HCT116 (cell line): Measurements from ENCODE around the gene SMARCE1. TPM values are rescaled to one million over a fixed set of nuclear protein-coding genes. Genes with fewer than 3 reads are reported as not detected.

Experiments
- ATAC-seq: fragments of 200-7000 bp; cut with Tn5 transposase; 2 replicates; pipeline ENCODE4 v1.9.1; 2020; ENCODE audit warnings: mild to moderate bottlenecking, moderate library complexity
- BruUV-seq: library from RNA; stranded (reverse); fragments of 400-500 nt; replicated peaks from 2 replicates; lab custom pipeline; 2021; lab: Mats Ljungman, UMichigan
- CTCF ChIA-PET: fragments of 300-600 bp; sonication (Branson Sonifier 250); formaldehyde crosslinking; loops from one replicate; lab custom pipeline; 2021; ENCODE audit warnings: antibody characterized with exemption; lab: Charles Lee
- POLR2A ChIA-PET: fragments of 300-600, 350-600 bp; sonication (Branson Sonifier 250); formaldehyde crosslinking; loops from one replicate; lab custom pipeline; 2021; ENCODE audit warnings: antibody characterized with exemption; lab: Charles Lee
- RAD21 ChIA-PET, 2 experiments: fragments of 300-600 bp; sonication (Branson Sonifier 250); formaldehyde crosslinking; loops; one replicate each; lab custom pipeline; 2023; ENCODE audit warnings: low total read pairs in 2 of 2; ENCODE audit not compliant: uncharacterized antibody in 2 of 2, unreplicated experiment in 2 of 2, low non-redundant PET in 1 of 2; lab: Charles Lee
- DNase-seq: peaks from one replicate; pipeline ENCODE4 v3.0.0-alpha.2; 2010; ENCODE audit warnings: low read depth, low spot score
- H2AFZ ChIP-seq: fragments of 200-600 bp; shearing (Covaris generic), sonication (generic); 2 replicates; pipeline ENCODE4 v1.6.1; 2017; ENCODE audit warnings: low read depth, mixed run types, mixed read lengths, antibody characterized with exemption, low read length; ENCODE audit not compliant: poor library complexity, severe bottlenecking
- H3K27ac ChIP-seq: 2 replicates; pipeline ENCODE4 v1.5.1; 2012; ENCODE audit warnings: low read depth, low read length
- H3K27me3 ChIP-seq: fragments of 200-600 bp; sonication (generic); 2 replicates; pipeline ENCODE4 v1.6.1; 2016; ENCODE audit warnings: mixed run types, low read length, mixed read lengths; ENCODE audit not compliant: insufficient read depth
- H3K36me3 ChIP-seq, 2 experiments: fragments of 200-500 bp in 1 of 2; fragments of 200-600 bp in 1 of 2; sonication (Bioruptor generic) in 1 of 2; sonication (generic) in 1 of 2; 2 replicates each; pipeline versions ENCODE4 v1.5.1 to v1.6.1; 2014 to 2016; ENCODE audit warnings: low read length in 2 of 2, inconsistent platforms in 1 of 2, mixed read lengths in 1 of 2, mixed run types in 1 of 2; ENCODE audit not compliant: insufficient read depth in 2 of 2, control insufficient read depth in 1 of 2
- H3K4me1 ChIP-seq, 2 experiments: fragments of 200-600 bp in 1 of 2; sonication (generic) in 1 of 2; 2 replicates each; pipeline versions ENCODE4 v1.5.1 to v1.6.1; 2012 to 2017; ENCODE audit warnings: low read length in 2 of 2, inconsistent platforms in 1 of 2, mild to moderate bottlenecking in 1 of 2, mixed read lengths in 1 of 2, mixed run types in 1 of 2, moderate library complexity in 1 of 2; ENCODE audit not compliant: insufficient read depth in 2 of 2, control insufficient read depth in 1 of 2
- H3K4me2 ChIP-seq: fragments of 200-600 bp; sonication (generic); 2 replicates; pipeline ENCODE4 v1.6.1; 2017; ENCODE audit warnings: mixed run types, low read length, mixed read lengths
- H3K4me3 ChIP-seq, 2 experiments: fragments of 200-600 bp in 1 of 2; sonication (generic) in 1 of 2; replicated peaks in 1 of 2; 2 replicates each; pipeline ENCODE4 v1.5.1; 2011 to 2016; ENCODE audit warnings: low read length in 2 of 2, control low read depth in 1 of 2, low read depth in 1 of 2, mild to moderate bottlenecking in 1 of 2, mixed read lengths in 1 of 2, mixed run types in 1 of 2
- H3K79me2 ChIP-seq: fragments of 200-600 bp; sonication (generic); 2 replicates; pipeline ENCODE4 v1.6.1; 2017; ENCODE audit warnings: mild to moderate bottlenecking, mixed run types, low read length, moderate library complexity, mixed read lengths; ENCODE audit not compliant: insufficient read depth
- H3K9ac ChIP-seq: fragments of 200-600 bp; sonication (generic); 2 replicates; pipeline ENCODE4 v1.6.1; 2016; ENCODE audit warnings: low read length, mixed read lengths
- H3K9me2 ChIP-seq: fragments of 200-600 bp; sonication (generic), shearing (Covaris generic); 2 replicates; pipeline ENCODE4 v1.6.1; 2017; ENCODE audit warnings: mixed run types, mild to moderate bottlenecking, moderate library complexity; ENCODE audit not compliant: insufficient read depth
- H3K9me3 ChIP-seq, 2 experiments: fragments of 200-500 bp in 1 of 2; fragments of 200-600 bp in 1 of 2; sonication (Bioruptor generic) in 1 of 2; sonication (generic) in 1 of 2; 2 replicates each; pipeline ENCODE4 v1.6.1; 2014 to 2017; ENCODE audit warnings: low read length in 2 of 2, mixed read lengths in 2 of 2, inconsistent platforms in 1 of 2, low read depth in 1 of 2, mild to moderate bottlenecking in 1 of 2, mixed run types in 1 of 2, moderate library complexity in 1 of 2; ENCODE audit not compliant: control insufficient read depth in 1 of 2, insufficient read depth in 1 of 2
- H4K20me1 ChIP-seq: fragments of 200-600 bp; sonication (generic), shearing (Covaris generic); 2 replicates; pipeline ENCODE4 v1.6.1; 2017; ENCODE audit warnings: mixed run types, mild to moderate bottlenecking, moderate library complexity; ENCODE audit not compliant: insufficient read depth
- ATF3 ChIP-seq: IDR thresholded peaks from 2 replicates; pipeline ENCODE4 v1.6.1; 2012
- EGR1 ChIP-seq: IDR thresholded peaks from 2 replicates; pipeline ENCODE4 v1.6.1; 2012; ENCODE audit warnings: low read depth
- ELF1 ChIP-seq: IDR thresholded peaks from 2 replicates; pipeline ENCODE4 v1.6.1; 2012; ENCODE audit warnings: low read depth, borderline replicate concordance
- POLR2AphosphoS5 ChIP-seq: IDR thresholded peaks from 2 replicates; pipeline ENCODE4 v1.6.1; 2011; ENCODE audit warnings: mild to moderate bottlenecking, low read depth, low read length, moderate library complexity
- RAD21 ChIP-seq: IDR thresholded peaks from 2 replicates; pipeline ENCODE4 v1.6.1; 2012; ENCODE audit warnings: low read depth, mild to moderate bottlenecking
- SRF ChIP-seq: IDR thresholded peaks from 2 replicates; pipeline ENCODE4 v1.6.1; 2012; ENCODE audit warnings: low read depth
- TCF7L2 ChIP-seq: IDR thresholded peaks from 2 replicates; pipeline ENCODE4 v1.7.0; 2011; ENCODE audit warnings: borderline replicate concordance, inconsistent platforms; ENCODE audit not compliant: insufficient read depth, insufficient read length; ENCODE audit errors: extremely low read depth
- ZBTB33 ChIP-seq: IDR thresholded peaks from 2 replicates; pipeline ENCODE4 v1.6.1; 2011; ENCODE audit warnings: mild to moderate bottlenecking, low read length, moderate library complexity; ENCODE audit not compliant: insufficient replicate concordance; ENCODE audit errors: extremely low read depth
- ZFX ChIP-seq: fragments of 450-650 bp; IDR thresholded peaks from 2 replicates; pipeline ENCODE4 v1.6.1; 2017
- intact Hi-C: fragments of 100-400 bp; cut with micrococcal nuclease; formaldehyde crosslinking; loops from 2 replicates; pipeline ENCODE4 v1.10.0; 2022
- total RNA-seq: library from RNA; stranded (reverse); gene quantifications from one replicate; pipeline ENCODE4 v1.2.1, GENCODE V29; 2021; ENCODE audit not compliant: unreplicated experiment
- TF ChIP-seq, protein P1 (sequence below), 3 experiments: fragments of 200-600 bp in 1 of 3; sonication (generic) in 1 of 3; IDR thresholded peaks in 2 of 3; conservative IDR thresholded peaks in 1 of 3; 2 replicates each; pipeline ENCODE4 v1.5.1; 2012 to 2017; ENCODE audit warnings: low read depth in 2 of 3, low read length in 2 of 3, antibody characterized with exemption in 1 of 3, borderline replicate concordance in 1 of 3, control low read depth in 1 of 3, mild to moderate bottlenecking in 1 of 3, mixed read lengths in 1 of 3, mixed run types in 1 of 3, moderate library complexity in 1 of 3; ENCODE audit not compliant: insufficient read depth in 1 of 3

Gene SMARCE1
- total RNA-seq, 1 experiment from 2014 or later = 136 TPM

DNA sequence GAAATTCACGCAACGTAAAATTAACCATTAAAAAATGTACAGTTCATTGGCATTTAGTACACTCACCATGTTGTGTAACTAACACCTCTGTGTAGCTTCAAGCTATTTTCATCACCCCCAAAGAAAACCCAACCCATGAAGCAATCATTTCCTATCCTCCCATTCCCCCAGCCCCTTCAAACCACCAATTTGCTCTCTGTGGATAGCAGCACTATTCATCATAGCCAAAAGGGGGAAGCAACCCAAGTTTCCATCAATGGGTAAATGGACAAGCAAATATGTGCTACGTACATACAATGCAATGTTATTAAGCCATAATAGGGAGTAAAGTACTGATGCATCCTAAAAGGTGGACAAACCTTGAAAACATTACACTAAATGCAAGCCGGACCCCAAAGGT lies 28.3 kb upstream of the SMARCE1 start:
- H3K36me3 ChIP-seq = no peaks in the 10 kb centered on the region
- CTCF ChIA-PET = no interaction called here
- DNase-seq = no peak
- TF ChIP-seq, protein P1, sequence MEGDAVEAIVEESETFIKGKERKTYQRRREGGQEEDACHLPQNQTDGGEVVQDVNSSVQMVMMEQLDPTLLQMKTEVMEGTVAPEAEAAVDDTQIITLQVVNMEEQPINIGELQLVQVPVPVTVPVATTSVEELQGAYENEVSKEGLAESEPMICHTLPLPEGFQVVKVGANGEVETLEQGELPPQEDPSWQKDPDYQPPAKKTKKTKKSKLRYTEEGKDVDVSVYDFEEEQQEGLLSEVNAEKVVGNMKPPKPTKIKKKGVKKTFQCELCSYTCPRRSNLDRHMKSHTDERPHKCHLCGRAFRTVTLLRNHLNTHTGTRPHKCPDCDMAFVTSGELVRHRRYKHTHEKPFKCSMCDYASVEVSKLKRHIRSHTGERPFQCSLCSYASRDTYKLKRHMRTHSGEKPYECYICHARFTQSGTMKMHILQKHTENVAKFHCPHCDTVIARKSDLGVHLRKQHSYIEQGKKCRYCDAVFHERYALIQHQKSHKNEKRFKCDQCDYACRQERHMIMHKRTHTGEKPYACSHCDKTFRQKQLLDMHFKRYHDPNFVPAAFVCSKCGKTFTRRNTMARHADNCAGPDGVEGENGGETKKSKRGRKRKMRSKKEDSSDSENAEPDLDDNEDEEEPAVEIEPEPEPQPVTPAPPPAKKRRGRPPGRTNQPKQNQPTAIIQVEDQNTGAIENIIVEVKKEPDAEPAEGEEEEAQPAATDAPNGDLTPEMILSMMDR (IDR thresholded peaks at IDR 0.05 in 2 of 3, conservative IDR thresholded peaks at IDR 0.05 in 1 of 3; ENCODE audit: borderline replicate concordance in 1 of 3, insufficient read depth in 1 of 3, low read depth in 2 of 3, low read length in 2 of 3) = no peak
- TF ChIP-seq POLR2AphosphoS5 = no peak
- no peak for TF ChIP-seq ZFX
- no peak for TF ChIP-seq RAD21
- TF ChIP-seq ATF3 = no peak
- TF ChIP-seq ELF1 = no peak
- TF ChIP-seq EGR1 = no peak
- no peak for ATAC-seq
- no peaks in the 10 kb centered on the region for H4K20me1 ChIP-seq
- H3K27ac ChIP-seq = no peak overlapping the region
- no peak overlapping the region for H3K4me2 ChIP-seq
- no TSS peak for BruUV-seq
- H3K27me3 ChIP-seq = no peaks in the 10 kb centered on the region
- H3K9me3 ChIP-seq = no peaks in the 10 kb centered on the region
- POLR2A ChIA-PET = no interaction called here
- RAD21 ChIA-PET = no interaction called here
- intact Hi-C loops = no loop called here
- no peak overlapping the region for H3K4me3 ChIP-seq
- no peaks in the 10 kb centered on the region for H3K79me2 ChIP-seq
- no peak overlapping the region for H2AFZ ChIP-seq
- no peak overlapping the region for H3K9ac ChIP-seq
- peaks cover 0 to 6% of the 10 kb centered on the region in 2 experiments; a peak in 3 of 4 replicates for H3K4me1 ChIP-seq
- no peaks in the 10 kb centered on the region for H3K9me2 ChIP-seq

GRCh38 chr17:40672654-40673053 lies 25.0 kb upstream of the SMARCE1 start:
- POLR2A ChIA-PET = no interaction called here
- BruUV-seq = no TSS peak
- TF ChIP-seq SRF = no peak
- no peak for TF ChIP-seq ZBTB33
- TF ChIP-seq, protein P1 (IDR thresholded peaks at IDR 0.05 in 2 of 3, conservative IDR thresholded peaks at IDR 0.05 in 1 of 3; ENCODE audit: borderline replicate concordance in 1 of 3, insufficient read depth in 1 of 3, low read depth in 2 of 3, low read length in 2 of 3) = no peak
- no peak for TF ChIP-seq TCF7L2

More at GRCh38 chr17:40672654-40673053, 25.0 kb upstream of the SMARCE1 start:
- no peak for DNase-seq
- intact Hi-C loops = no loop called here
- no peak overlapping the region for H3K27ac ChIP-seq
- H3K27me3 ChIP-seq = no peaks in the 10 kb centered on the region
- H3K79me2 ChIP-seq = no peaks in the 10 kb centered on the region
- H4K20me1 ChIP-seq = no peaks in the 10 kb centered on the region
- no peaks in the 10 kb centered on the region for H3K9me2 ChIP-seq
- ChIA-PET CTCF (no interaction called here), RAD21 (no interaction called here)
- H3K4me2 ChIP-seq = no peak overlapping the region
- H3K4me3 ChIP-seq = no peak overlapping the region
- no peak overlapping the region for H2AFZ ChIP-seq
- H3K4me1 ChIP-seq = no peaks in the 10 kb centered on the region
- no peak for ATAC-seq
- H3K36me3 ChIP-seq = no peaks in the 10 kb centered on the region
- no peak overlapping the region for H3K9ac ChIP-seq
- H3K9me3 ChIP-seq = no peaks in the 10 kb centered on the region
